MM.1S (cell line): Measurements from ENCODE around the gene DGKI.

Experiments used
- EZH2 ChIP-seq: fragments of 300-600 bp; sonication (generic); optimal IDR thresholded peaks from 2 replicates; pipeline ENCODE3; 2017; ENCODE audit warnings: low read depth, mild to moderate bottlenecking, antibody characterized with exemption, low read length, mixed read lengths
- EZH2phosphoT487 ChIP-seq: fragments of 300-600 bp; sonication (generic); IDR thresholded peaks from 2 replicates; pipeline ENCODE4 v1.6.1; 2018; ENCODE audit warnings: antibody characterized with exemption, low read length
- TF ChIP-seq, protein P1 (sequence below): fragments of 300-600 bp; sonication (generic); IDR thresholded peaks from 2 replicates; pipeline ENCODE4 v1.5.1; 2016; ENCODE audit warnings: antibody characterized with exemption, low read length, mixed read lengths

DNA sequence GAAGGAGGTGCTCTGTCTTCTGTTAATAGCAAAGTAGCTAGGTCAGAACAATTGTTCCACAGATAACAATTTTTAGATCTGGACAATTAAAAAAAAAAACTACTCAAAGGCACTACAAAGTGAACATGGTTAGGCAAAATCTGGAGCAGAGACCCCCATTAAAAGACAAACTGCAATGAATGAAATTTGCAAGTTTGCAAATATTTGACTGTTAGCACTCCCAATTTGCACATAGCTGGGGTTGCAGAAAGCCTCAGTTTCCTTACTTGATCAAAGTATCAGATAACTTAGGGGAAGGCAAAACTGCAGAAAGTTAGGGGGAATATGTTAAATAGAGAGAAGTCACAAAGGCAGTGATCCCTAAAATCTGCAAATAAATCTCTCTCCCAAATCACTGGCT lies 68.3 kb downstream of the DGKI start:
- TF ChIP-seq, protein P1, sequence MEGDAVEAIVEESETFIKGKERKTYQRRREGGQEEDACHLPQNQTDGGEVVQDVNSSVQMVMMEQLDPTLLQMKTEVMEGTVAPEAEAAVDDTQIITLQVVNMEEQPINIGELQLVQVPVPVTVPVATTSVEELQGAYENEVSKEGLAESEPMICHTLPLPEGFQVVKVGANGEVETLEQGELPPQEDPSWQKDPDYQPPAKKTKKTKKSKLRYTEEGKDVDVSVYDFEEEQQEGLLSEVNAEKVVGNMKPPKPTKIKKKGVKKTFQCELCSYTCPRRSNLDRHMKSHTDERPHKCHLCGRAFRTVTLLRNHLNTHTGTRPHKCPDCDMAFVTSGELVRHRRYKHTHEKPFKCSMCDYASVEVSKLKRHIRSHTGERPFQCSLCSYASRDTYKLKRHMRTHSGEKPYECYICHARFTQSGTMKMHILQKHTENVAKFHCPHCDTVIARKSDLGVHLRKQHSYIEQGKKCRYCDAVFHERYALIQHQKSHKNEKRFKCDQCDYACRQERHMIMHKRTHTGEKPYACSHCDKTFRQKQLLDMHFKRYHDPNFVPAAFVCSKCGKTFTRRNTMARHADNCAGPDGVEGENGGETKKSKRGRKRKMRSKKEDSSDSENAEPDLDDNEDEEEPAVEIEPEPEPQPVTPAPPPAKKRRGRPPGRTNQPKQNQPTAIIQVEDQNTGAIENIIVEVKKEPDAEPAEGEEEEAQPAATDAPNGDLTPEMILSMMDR = no peak
- TF ChIP-seq EZH2phosphoT487 (no peak), EZH2 (no peak)
